Neural crest cell (in vitro differentiated cells): Measurements from ENCODE around the gene TLL1. TPM values are rescaled to one million over a fixed set of nuclear protein-coding genes. Genes with fewer than 3 reads are reported as not detected.

Experiments
- DNase-seq: peaks from one replicate; pipeline ENCODE4 v3.0.0; 2021; ENCODE audit warnings: low read depth, mixed read lengths, low spot score
- H3K27ac Mint-ChIP-seq: one replicate; pipeline ENCODE4 v1.8.0; 2021; ENCODE audit warnings: mild to moderate bottlenecking, mixed read lengths; ENCODE audit not compliant: unreplicated experiment
- H3K27me3 Mint-ChIP-seq: 2 replicates; pipeline ENCODE4 v1.8.0; 2021; ENCODE audit warnings: low read depth, mild to moderate bottlenecking, mixed read lengths
- H3K36me3 Mint-ChIP-seq: 2 replicates; pipeline ENCODE4 v1.8.0; 2021; ENCODE audit warnings: low read depth, mild to moderate bottlenecking, mixed read lengths
- H3K4me1 Mint-ChIP-seq: 2 replicates; pipeline ENCODE4 v1.8.0; 2021; ENCODE audit warnings: mixed read lengths
- H3K4me3 Mint-ChIP-seq: one replicate; pipeline ENCODE4 v1.8.0; 2021; ENCODE audit warnings: mild to moderate bottlenecking, mixed read lengths
- H3K9me3 Mint-ChIP-seq: 2 replicates; pipeline ENCODE4 v1.8.0; 2021; ENCODE audit warnings: mixed read lengths
- total RNA-seq: library from RNA; stranded (reverse); gene quantifications from 2 replicates; pipeline ENCODE4 v1.2.1, GENCODE V29; 2021
- TF ChIP-seq, protein P1 (sequence below): fragments of 200-600 bp; sonication (generic); conservative IDR thresholded peaks from 2 replicates; pipeline ENCODE4 v1.5.0; 2021; ENCODE audit warnings: antibody characterized with exemption, mild to moderate bottlenecking

TLL1 gene
- total RNA-seq, 1 donor from 2014 or later: 2.2 TPM

DNA sequence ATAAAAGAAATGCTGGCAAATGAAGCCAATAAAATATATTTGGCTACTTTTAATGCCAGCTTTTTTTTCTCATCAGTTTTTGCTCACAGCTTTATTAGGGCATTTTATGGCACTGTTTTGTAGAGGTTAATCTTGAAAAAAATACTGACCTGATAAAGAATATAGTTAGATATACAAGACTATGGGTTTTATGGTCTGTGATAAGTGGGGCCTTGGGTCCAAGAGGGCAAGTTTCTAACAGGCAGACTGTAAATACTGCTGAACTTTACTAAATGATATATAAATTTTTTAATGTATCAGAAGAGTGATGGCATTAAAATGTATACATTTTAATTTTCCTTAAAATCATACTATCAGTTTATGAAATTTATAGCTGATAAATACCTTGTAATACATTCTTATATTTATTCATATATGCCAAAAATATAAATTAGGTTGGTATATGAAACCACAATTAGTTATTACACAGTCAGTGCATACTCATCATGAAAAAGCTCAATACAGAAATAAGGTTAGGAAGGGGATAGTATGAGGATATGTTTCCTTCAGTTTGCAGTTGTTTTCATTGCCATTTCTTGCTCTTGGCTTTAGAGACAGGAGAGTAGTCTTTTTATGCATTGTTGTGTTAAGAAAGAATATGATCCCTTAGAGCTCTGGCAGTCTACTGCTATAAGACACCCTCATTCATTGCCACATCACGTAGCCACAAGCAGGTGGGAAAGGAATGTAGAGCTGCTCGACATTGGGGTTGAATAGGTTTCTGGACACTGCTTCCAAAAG lies 146.6 kb downstream of the TLL1 start:
- Mint-ChIP-seq H3K27me3 (no peaks in the 10 kb centered on the region), H3K36me3 (no peaks in the 10 kb centered on the region), H3K4me1 (no peaks in the 10 kb centered on the region), H3K27ac (no peak overlapping the region), H3K9me3 (no peaks in the 10 kb centered on the region), H3K4me3 (no peak overlapping the region)
- TF ChIP-seq, protein P1, sequence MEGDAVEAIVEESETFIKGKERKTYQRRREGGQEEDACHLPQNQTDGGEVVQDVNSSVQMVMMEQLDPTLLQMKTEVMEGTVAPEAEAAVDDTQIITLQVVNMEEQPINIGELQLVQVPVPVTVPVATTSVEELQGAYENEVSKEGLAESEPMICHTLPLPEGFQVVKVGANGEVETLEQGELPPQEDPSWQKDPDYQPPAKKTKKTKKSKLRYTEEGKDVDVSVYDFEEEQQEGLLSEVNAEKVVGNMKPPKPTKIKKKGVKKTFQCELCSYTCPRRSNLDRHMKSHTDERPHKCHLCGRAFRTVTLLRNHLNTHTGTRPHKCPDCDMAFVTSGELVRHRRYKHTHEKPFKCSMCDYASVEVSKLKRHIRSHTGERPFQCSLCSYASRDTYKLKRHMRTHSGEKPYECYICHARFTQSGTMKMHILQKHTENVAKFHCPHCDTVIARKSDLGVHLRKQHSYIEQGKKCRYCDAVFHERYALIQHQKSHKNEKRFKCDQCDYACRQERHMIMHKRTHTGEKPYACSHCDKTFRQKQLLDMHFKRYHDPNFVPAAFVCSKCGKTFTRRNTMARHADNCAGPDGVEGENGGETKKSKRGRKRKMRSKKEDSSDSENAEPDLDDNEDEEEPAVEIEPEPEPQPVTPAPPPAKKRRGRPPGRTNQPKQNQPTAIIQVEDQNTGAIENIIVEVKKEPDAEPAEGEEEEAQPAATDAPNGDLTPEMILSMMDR: no peak
- DNase-seq: no peak

DNA sequence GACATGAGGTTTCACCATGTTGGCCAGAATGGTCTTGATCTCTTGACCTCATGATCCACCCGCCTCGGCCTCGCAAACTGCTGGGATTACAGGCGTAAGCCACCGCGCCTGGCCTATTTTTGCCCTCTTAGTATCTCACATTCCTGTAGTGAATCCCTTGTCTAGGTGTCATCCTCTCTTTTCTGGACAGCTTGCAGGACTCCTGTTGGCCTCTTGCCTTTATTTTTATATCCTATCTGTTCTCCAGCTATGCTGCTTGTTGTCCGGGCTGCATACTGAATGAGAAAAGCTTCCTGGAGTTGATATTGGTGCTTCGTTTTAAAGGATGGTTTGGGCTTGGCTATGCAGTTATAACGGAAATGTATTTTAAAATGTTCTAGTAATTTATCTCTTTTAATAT lies 148.6 kb downstream of the TLL1 start:
- Mint-ChIP-seq H3K27ac (no peak overlapping the region), H3K27me3 (no peaks in the 10 kb centered on the region), H3K4me3 (no peak overlapping the region), H3K4me1 (no peaks in the 10 kb centered on the region), H3K9me3 (no peaks in the 10 kb centered on the region), H3K36me3 (no peaks in the 10 kb centered on the region)
- DNase-seq: no peak
- TF ChIP-seq, protein P1: no peak

DNA sequence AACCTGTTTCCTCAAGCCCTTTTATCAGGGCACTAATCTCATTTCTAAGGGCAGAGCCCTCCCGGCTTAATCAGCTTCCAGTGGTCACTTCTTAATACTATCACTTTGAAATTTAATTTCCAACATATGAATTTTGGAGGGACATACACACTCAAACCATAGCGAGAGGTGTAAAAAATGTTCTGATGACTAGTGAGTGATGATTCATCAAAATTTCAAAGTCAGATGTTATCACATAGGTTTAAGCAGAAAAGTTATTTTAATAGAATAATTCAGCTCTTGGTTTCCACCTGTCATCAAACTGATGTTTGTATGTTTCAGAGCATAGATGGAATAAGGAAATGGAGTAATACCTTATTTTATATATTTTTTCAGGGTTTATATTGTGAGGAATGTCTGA lies 161.9 kb downstream of the TLL1 start:
- no peak overlapping the region for H3K4me3 Mint-ChIP-seq
- no peak overlapping the region for H3K27ac Mint-ChIP-seq
- no peak for DNase-seq
- no peaks in the 10 kb centered on the region for H3K4me1 Mint-ChIP-seq
- H3K36me3 Mint-ChIP-seq: no peaks in the 10 kb centered on the region
- no peaks in the 10 kb centered on the region for H3K9me3 Mint-ChIP-seq
- TF ChIP-seq, protein P1: no peak
- peaks cover 3% of the 10 kb centered on the region for H3K27me3 Mint-ChIP-seq

DNA sequence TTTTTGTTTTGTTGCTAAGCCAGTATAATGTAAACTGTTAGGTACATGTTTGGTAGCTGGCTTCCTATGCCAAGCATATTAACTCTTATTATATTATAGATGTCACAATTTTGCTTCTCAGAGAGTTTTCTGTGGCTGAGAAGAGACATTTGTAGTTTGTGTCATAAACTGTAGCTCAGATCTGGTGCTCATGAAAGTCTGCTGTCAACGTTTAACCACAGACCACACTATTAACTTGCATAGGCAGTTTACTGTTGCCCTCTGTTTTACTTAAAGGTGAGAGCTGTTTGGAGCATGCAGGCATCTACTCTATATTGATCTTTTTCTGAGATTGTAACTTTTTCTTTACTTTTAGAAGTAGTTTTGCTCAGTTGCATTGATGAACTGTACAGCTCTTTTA lies 166.8 kb downstream of the TLL1 start:
- H3K4me1 Mint-ChIP-seq: peaks cover 3% of the 10 kb centered on the region
- DNase-seq: no peak
- no peak overlapping the region for H3K27ac Mint-ChIP-seq
- H3K36me3 Mint-ChIP-seq: no peaks in the 10 kb centered on the region
- no peak overlapping the region for H3K4me3 Mint-ChIP-seq
- peaks cover 3% of the 10 kb centered on the region for H3K27me3 Mint-ChIP-seq
- TF ChIP-seq, protein P1: no peak
- H3K9me3 Mint-ChIP-seq: no peaks in the 10 kb centered on the region

DNA sequence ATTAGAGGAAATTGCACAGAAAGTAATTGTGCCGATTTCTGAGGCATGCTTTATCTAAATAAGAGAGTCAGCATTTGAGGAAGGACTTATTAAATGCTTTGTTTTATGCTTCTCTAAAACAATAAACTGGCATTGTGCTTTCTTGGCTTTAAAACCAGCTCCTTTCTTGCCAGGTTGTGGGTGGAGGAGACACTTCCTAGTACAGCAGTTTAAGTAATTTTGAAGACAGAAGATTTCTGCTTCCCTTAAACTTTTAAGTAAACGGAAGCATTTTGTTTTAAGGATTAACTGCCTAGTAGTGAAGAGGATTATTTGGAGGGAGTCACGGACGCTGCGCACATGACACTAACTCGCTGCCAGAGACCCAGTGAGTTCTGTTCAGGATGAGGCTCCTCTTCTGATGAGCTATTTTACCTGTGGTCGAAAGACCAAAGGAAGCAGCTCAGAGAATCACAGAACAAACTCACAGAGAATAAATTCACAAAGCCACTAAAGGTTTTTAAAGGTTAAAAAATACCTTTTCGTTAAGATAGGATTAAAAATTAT lies 169.5 kb downstream of the TLL1 start:
- no peak for DNase-seq
- Mint-ChIP-seq H3K4me1 (peaks cover 3% of the 10 kb centered on the region), H3K9me3 (no peaks in the 10 kb centered on the region), H3K27ac (no peak overlapping the region), H3K4me3 (no peak overlapping the region), H3K36me3 (no peaks in the 10 kb centered on the region), H3K27me3 (peaks cover 3% of the 10 kb centered on the region)
- TF ChIP-seq, protein P1: no peak
